Endothelial cell of umbilical vein (primary cell): ENCODE results near the gene METTL2A. TPM values are rescaled to one million over a fixed set of nuclear protein-coding genes. Genes with fewer than 3 reads are reported as not detected.

Source experiments
- BruUV-seq: library from RNA; stranded (reverse); fragments of 400-500 nt; replicated peaks from 2 replicates; lab custom pipeline; 2021; lab: Mats Ljungman, UMichigan
- CTCF ChIA-PET: fragments of 300-600, 350-600 bp; sonication (Branson Sonifier 250); formaldehyde crosslinking; loops from one replicate; lab custom pipeline; 2021; ENCODE audit warnings: antibody characterized with exemption, inconsistent platforms; lab: Charles Lee
- POLR2A ChIA-PET: fragments of 300-600, 350-600 bp; sonication (Branson Sonifier 250); formaldehyde crosslinking; loops from one replicate; lab custom pipeline; 2021; ENCODE audit warnings: antibody characterized with exemption, inconsistent platforms; lab: Charles Lee
- DNase-seq: peaks from one replicate; pipeline ENCODE4 v3.0.0-alpha.2; 2011; ENCODE audit warnings: low read depth, low spot score
- FAIRE-seq: peaks from 2 replicates; lab custom pipeline; 2011; peaks lifted over from hg19 to GRCh38; lab: Jason Lieb, UNC
- H2AFZ ChIP-seq: 2 replicates; pipeline ENCODE4 v1.6.0; 2012; ENCODE audit warnings: low read depth, low read length, control low read depth, inconsistent platforms
- H3K27ac ChIP-seq: 2 replicates; pipeline ENCODE4 v1.5.1; 2011; ENCODE audit warnings: low read depth, mild to moderate bottlenecking, control low read depth, low read length, moderate library complexity; ENCODE audit not compliant: insufficient read depth
- H3K27me3 ChIP-seq, 2 experiments: 2 replicates each; pipeline versions ENCODE4 v1.6.0 to v1.6.1; 2011; ENCODE audit warnings: low read length in 2 of 2, mixed read lengths in 1 of 2; ENCODE audit not compliant: control insufficient read depth in 2 of 2, insufficient read depth in 2 of 2
- H3K36me3 ChIP-seq, 2 experiments: 2 replicates in 1 of 2; 3 replicates in 1 of 2; pipeline ENCODE4 v1.5.1; 2011; ENCODE audit warnings: low read length in 2 of 2, mild to moderate bottlenecking in 1 of 2, moderate library complexity in 1 of 2; ENCODE audit not compliant: control insufficient read depth in 2 of 2, insufficient read depth in 2 of 2; ENCODE audit errors: extremely low read depth in 1 of 2
- H3K4me1 ChIP-seq: 3 replicates; pipeline ENCODE4 v1.5.1; 2011; ENCODE audit warnings: mild to moderate bottlenecking, low read length; ENCODE audit not compliant: control insufficient read depth, insufficient read depth; ENCODE audit errors: extremely low read depth
- H3K4me2 ChIP-seq: 2 replicates; pipeline ENCODE4 v1.6.1; 2011; ENCODE audit warnings: low read length, control low read depth, mixed read lengths; ENCODE audit not compliant: insufficient read depth
- H3K4me3 ChIP-seq, 3 experiments: fragments of 200-600 bp in 1 of 3; sonication (generic), shearing (Covaris generic) in 1 of 3; replicated peaks in 1 of 3; 2 replicates each; pipeline ENCODE4 v1.5.1; 2011 to 2016; ENCODE audit warnings: control low read depth in 3 of 3, low read length in 3 of 3, mild to moderate bottlenecking in 2 of 3, inconsistent platforms in 1 of 3, low read depth in 1 of 3, moderate library complexity in 1 of 3; ENCODE audit not compliant: insufficient read depth in 1 of 3
- H3K79me2 ChIP-seq: 2 replicates; pipeline ENCODE4 v1.6.0; 2012; ENCODE audit warnings: low read length, inconsistent platforms; ENCODE audit not compliant: control insufficient read depth, insufficient read depth
- H3K9ac ChIP-seq: replicated peaks from 2 replicates; pipeline ENCODE3; 2011; ENCODE audit warnings: low read length, control low read depth; ENCODE audit not compliant: insufficient read depth; ENCODE audit errors: extremely low read depth
- H3K9me1 ChIP-seq: replicated peaks from 3 replicates; pipeline ENCODE4 v1.6.0; 2011; ENCODE audit warnings: mild to moderate bottlenecking, low read length; ENCODE audit not compliant: control insufficient read depth, insufficient read depth; ENCODE audit errors: extremely low read depth
- H3K9me3 ChIP-seq: replicated peaks from 2 replicates; pipeline ENCODE4 v1.5.1; 2012; ENCODE audit warnings: low read length, inconsistent platforms; ENCODE audit not compliant: control insufficient read depth, insufficient read depth
- H4K20me1 ChIP-seq: replicated peaks from 2 replicates; pipeline ENCODE3; 2011; ENCODE audit warnings: mild to moderate bottlenecking, low read length; ENCODE audit not compliant: control insufficient read depth, insufficient read depth; ENCODE audit errors: extremely low read depth
- CTCF ChIP-seq, 2 donors: IDR thresholded peaks; 1 replicate in 1 of 2; 2 replicates in 1 of 2; pipeline ENCODE4 v1.5.1; 2011; ENCODE audit warnings: low read length in 2 of 2, mild to moderate bottlenecking in 2 of 2, moderate library complexity in 2 of 2, control low read depth in 1 of 2, inconsistent platforms in 1 of 2, low read depth in 1 of 2; ENCODE audit not compliant: insufficient read depth in 1 of 2; ENCODE audit errors: extremely low read depth in 1 of 2
- EZH2 ChIP-seq: IDR thresholded peaks from 2 replicates; pipeline ENCODE4 v1.6.1; 2012; ENCODE audit warnings: borderline replicate concordance, low read depth, mild to moderate bottlenecking, moderate library complexity, low read length, inconsistent platforms; ENCODE audit not compliant: severe bottlenecking
- FOS ChIP-seq: IDR thresholded peaks from 2 replicates; pipeline ENCODE4 v1.6.1; 2011; ENCODE audit warnings: mild to moderate bottlenecking, low read length, moderate library complexity, borderline replicate concordance; ENCODE audit not compliant: insufficient read depth
- GATA2 ChIP-seq: IDR thresholded peaks from 2 replicates; pipeline ENCODE4 v1.7.0; 2011; ENCODE audit warnings: low read depth, mild to moderate bottlenecking, moderate library complexity, mixed read lengths, low read length; ENCODE audit not compliant: insufficient read length, insufficient read depth
- JUN ChIP-seq: IDR thresholded peaks from 2 replicates; pipeline ENCODE4 v1.6.1; 2011; ENCODE audit warnings: borderline replicate concordance, low read depth; ENCODE audit not compliant: insufficient read length, insufficient read depth
- MAX ChIP-seq: IDR thresholded peaks from 2 replicates; pipeline ENCODE4 v1.6.1; 2011; ENCODE audit not compliant: insufficient read depth, insufficient read length
- MYC ChIP-seq: IDR thresholded peaks from one replicate; pipeline ENCODE4 v1.6.1; 2011; ENCODE audit warnings: mild to moderate bottlenecking, low read depth, low read length
- POLR2A ChIP-seq: IDR thresholded peaks from 2 replicates; pipeline ENCODE4 v1.6.1; 2012; ENCODE audit warnings: low read depth, mild to moderate bottlenecking, control low read depth, low read length
- POLR2AphosphoS5 ChIP-seq: IDR thresholded peaks from 2 replicates; pipeline ENCODE4 v1.6.1; 2012; ENCODE audit warnings: low read depth, mild to moderate bottlenecking, control low read depth, low read length, moderate library complexity; ENCODE audit not compliant: insufficient read depth
- dilution Hi-C: fragments of 300-500 bp; cut with MboI; formaldehyde crosslinking; loops from one replicate; pipeline ENCODE4 v1.15.0; 2019; ENCODE audit warnings: low sequenced_read_pairs; ENCODE audit not compliant: extremely low pct_ligation_motif_present
- intact Hi-C: fragments of 100-400 bp; cut with micrococcal nuclease; formaldehyde crosslinking; loops from one replicate; pipeline ENCODE4 v1.10.0; 2022
- polyA plus RNA-seq, 4 experiments: library from polyadenylated mRNA; depleted of rRNA in 3 of 4; stranded (reverse) in 3 of 4; unstranded in 1 of 4; fragments of >200 nt; gene quantifications; 2 replicates each; pipeline versions ENCODE4 v1.2.1 to v1.2.3, GENCODE V29; 2011 to 2012; ENCODE audit warnings: missing spikeins in 1 of 4
- total RNA-seq: library from RNA; stranded (reverse); gene quantifications from 2 replicates; pipeline ENCODE4 v1.2.3, GENCODE V29; 2021

METTL2A gene
- total and polyA plus RNA-seq, 2 donors (not counting 3 experiments of a cell fraction or from before 2014, with no cell fraction given), result 9.0 to 23.3 TPM

- H3K27me3 ChIP-seq, result peaks cover 0 to 4% of the 10 kb centered on the region in 2 experiments
- no peak overlapping the region for H2AFZ ChIP-seq
- no peak overlapping the region for H3K9ac ChIP-seq
- no peaks in the 10 kb centered on the region for H3K9me1 ChIP-seq
- H3K4me1 ChIP-seq, result no peaks in the 10 kb centered on the region
- intact Hi-C loops, result no loop called here
- ChIA-PET POLR2A (no interaction called here), CTCF (no interaction called here)
- no peak for DNase-seq
- no peak for FAIRE-seq
- H3K4me2 ChIP-seq, result no peak overlapping the region
- TF ChIP-seq MYC (no peak), POLR2AphosphoS5 (no peak), JUN (no peak), CTCF (IDR thresholded peaks at IDR 0.05; ENCODE audit: extremely low read depth in 1 of 2, insufficient read depth in 1 of 2, low read depth in 1 of 2, low read length in 2 of 2) (no peak), EZH2 (no peak), MAX (no peak), FOS (no peak), POLR2A (no peak), GATA2 (no peak)
- no peaks in the 10 kb centered on the region for H3K36me3 ChIP-seq
- H3K79me2 ChIP-seq, result no peaks in the 10 kb centered on the region
- H4K20me1 ChIP-seq, result no peaks in the 10 kb centered on the region
- H3K4me3 ChIP-seq, result no peak overlapping the region
- H3K9me3 ChIP-seq, result no peaks in the 10 kb centered on the region
- no peak overlapping the region for H3K27ac ChIP-seq
- dilution Hi-C loops, result no loop called here
- BruUV-seq, result no TSS peak
These were observed 34.8 kb upstream of the METTL2A start for GRCh38 chr17:62388856-62389255.
